Esophagus muscularis mucosa (tissue), 4 donors: ENCODE data around the gene ASMT. TPM values are rescaled to one million over a fixed set of nuclear protein-coding genes. Genes with fewer than 3 reads are reported as not detected.
"Not testable (repeated sequence)": the region's sequence is repeated elsewhere in the genome, so short reads cannot be mapped to it uniquely, and the experiment has no call there.

Experiments
- DNase-seq: peaks from one replicate; pipeline ENCODE4 v3.0.0-alpha.2; 2017; ENCODE audit errors: extremely low spot score
- H3K27ac ChIP-seq, 4 donors: fragments of 200-600 bp; sonication (generic); replicated peaks in 1 of 4; 1 replicate in 3 of 4; 2 replicates in 1 of 4; pipeline ENCODE4 v1.5.1; 2016 to 2019; ENCODE audit warnings: mild to moderate bottlenecking in 1 of 4
- H3K27me3 ChIP-seq, 4 donors: fragments of 200-600 bp; sonication (generic); one replicate each; pipeline versions ENCODE4 v1.5.1 to v1.6.0; 2016 to 2019
- H3K36me3 ChIP-seq, 4 donors: fragments of 200-600 bp; sonication (generic); one replicate each; pipeline ENCODE4 v1.5.1; 2016 to 2019
- H3K4me1 ChIP-seq, 4 donors: fragments of 200-600 bp; sonication (generic); one replicate each; pipeline ENCODE4 v1.5.1; 2016 to 2019
- H3K4me3 ChIP-seq, 4 donors: fragments of 200-600 bp; sonication (generic); 1 replicate in 2 of 4; 2 replicates in 2 of 4; pipeline ENCODE4 v1.5.1; 2016 to 2019; ENCODE audit warnings: mild to moderate bottlenecking in 4 of 4, moderate library complexity in 1 of 4
- H3K9me3 ChIP-seq, 4 donors: fragments of 200-600 bp; sonication (generic); 1 replicate in 3 of 4; 2 replicates in 1 of 4; pipeline ENCODE4 v1.5.1; 2016 to 2019
- CTCF ChIP-seq, 3 experiments: fragments of 200-600 bp in 2 of 3; fragments of 450-650 bp in 1 of 3; sonication (generic) in 2 of 3; IDR thresholded peaks; one replicate each; pipeline ENCODE4 v1.5.1; 2017 to 2019; ENCODE audit warnings: antibody characterized with exemption in 3 of 3, mild to moderate bottlenecking in 2 of 3, moderate library complexity in 1 of 3
- EP300 ChIP-seq: sonication (generic); formaldehyde crosslinking; IDR thresholded peaks from one replicate; pipeline ENCODE4 v1.6.1; 2017; ENCODE audit warnings: antibody characterized with exemption
- POLR2A ChIP-seq: fragments of 450-650 bp; IDR thresholded peaks from one replicate; pipeline ENCODE4 v1.6.1; 2017; ENCODE audit warnings: antibody characterized with exemption, moderate library complexity, mild to moderate bottlenecking, low read depth
- POLR2AphosphoS5 ChIP-seq, 2 donors: sonication (generic); formaldehyde crosslinking; IDR thresholded peaks; one replicate each; pipeline ENCODE4 v1.6.1; 2017; ENCODE audit warnings: antibody characterized with exemption in 2 of 2
- WGBS: methylation state at CpG from one replicate; pipeline ENCODE4 v1.1.5; 2018; 5-methylcytosine and 5-hydroxymethylcytosine counted together
- intact Hi-C: fragments of 100-400 bp; cut with DNase I; formaldehyde crosslinking; loops from one replicate; pipeline ENCODE4 v1.15.1; 2023
- total RNA-seq, 4 donors: library from RNA; depleted of rRNA; stranded (reverse); fragments of >200 nt; gene quantifications; one replicate each; pipeline versions ENCODE4 v1.1.0 to v1.2.1, GENCODE V29; 2016

The ASMT gene
- total RNA-seq, 4 donors from 2014 or later, result 0.32 TPM; not detected in 3

- TF ChIP-seq POLR2A, result no peak
- TF ChIP-seq CTCF (IDR thresholded peaks at IDR 0.05), result no peak
- TF ChIP-seq EP300, result no peak
- TF ChIP-seq POLR2AphosphoS5 (IDR thresholded peaks at IDR 0.05), result no peak
- no peak overlapping the region for H3K27ac ChIP-seq
- peaks cover 0 to 15% (median 0%) of the 10 kb centered on the region in 4 donors for H3K27me3 ChIP-seq
- no peaks in the 10 kb centered on the region for H3K36me3 ChIP-seq
- H3K4me1 ChIP-seq, result peaks cover 0 to 5% (median 0%) of the 10 kb centered on the region in 4 donors
- DNase-seq, result no peak
- intact Hi-C loops, result loop anchor here (5.0 kb wide), 1 partner anchor 943 kb away; no protein-coding TSS in a partner anchor
- WGBS, result 34% methylated on average over 8 of the region's 8 CpGs
- H3K9me3 ChIP-seq, result peaks cover 0 to 22% (median 8%) of the 10 kb centered on the region in 4 donors
- no peak overlapping the region for H3K4me3 ChIP-seq
Observed at GRCh38 chrX:1649621-1650020, 34.8 kb downstream of the ASMT start.

- H3K27me3 ChIP-seq, result peaks cover 0 to 15% (median 0%) of the 10 kb centered on the region in 4 donors
- H3K4me1 ChIP-seq, DNase-seq, H3K9me3 ChIP-seq, intact Hi-C loops, H3K4me3 ChIP-seq, H3K36me3 ChIP-seq, H3K27ac ChIP-seq: not testable (repeated sequence)
- 81% methylated on average over 20 of the region's 25 CpGs for WGBS
- peak; percentile 61 to 88 (median 73) for TF ChIP-seq CTCF (IDR thresholded peaks at IDR 0.05)
Observed at GRCh38 chrX:1652011-1652811, 37.4 kb downstream of the ASMT start.

- intact Hi-C loops, result no loop called here
- TF ChIP-seq CTCF (IDR thresholded peaks at IDR 0.05), result no peak
- TF ChIP-seq EP300, result no peak
- no peak for TF ChIP-seq POLR2AphosphoS5 (IDR thresholded peaks at IDR 0.05)
- DNase-seq, result no peak
Observed at GRCh38 chrX:1656379-1656778, 41.5 kb downstream of the ASMT start.

GRCh38 chrX:1657367-1658070, 42.7 kb downstream of the ASMT start:
- intact Hi-C loops, result no loop called here
- no peak overlapping the region for H3K27ac ChIP-seq
- TF ChIP-seq CTCF (IDR thresholded peaks at IDR 0.05), result no peak
- DNase-seq, result no peak
- H3K36me3 ChIP-seq, result no peaks in the 10 kb centered on the region
- WGBS, result 13% methylated on average over 13 of the region's 13 CpGs
- peaks cover 3 to 12% (median 10%) of the 10 kb centered on the region in 4 donors for H3K4me1 ChIP-seq
- no peak overlapping the region for H3K4me3 ChIP-seq
- H3K27me3 ChIP-seq, result peaks cover 0 to 4% (median 0%) of the 10 kb centered on the region in 4 donors
- no peaks in the 10 kb centered on the region for H3K9me3 ChIP-seq

More at GRCh38 chrX:1656379-1656778, 41.5 kb downstream of the ASMT start:
- peaks cover 3 to 12% (median 10%) of the 10 kb centered on the region in 4 donors for H3K4me1 ChIP-seq
- 85% methylated on average over 13 of the region's 14 CpGs for WGBS
- H3K27ac ChIP-seq, result no peak overlapping the region
- no peaks in the 10 kb centered on the region for H3K36me3 ChIP-seq
- no peaks in the 10 kb centered on the region for H3K9me3 ChIP-seq
- H3K4me3 ChIP-seq, result no peak overlapping the region
- no peaks in the 10 kb centered on the region for H3K27me3 ChIP-seq
